ENCODE measurements around the gene PLCD1. TPM values are rescaled to one million over a fixed set of nuclear protein-coding genes. Genes with fewer than 3 reads are reported as not detected.

PLCD1 gene
- total RNA-seq, 4 donors from 2014 or later, result 43.8 to 48.6 (median 48.0) TPM

DNA sequence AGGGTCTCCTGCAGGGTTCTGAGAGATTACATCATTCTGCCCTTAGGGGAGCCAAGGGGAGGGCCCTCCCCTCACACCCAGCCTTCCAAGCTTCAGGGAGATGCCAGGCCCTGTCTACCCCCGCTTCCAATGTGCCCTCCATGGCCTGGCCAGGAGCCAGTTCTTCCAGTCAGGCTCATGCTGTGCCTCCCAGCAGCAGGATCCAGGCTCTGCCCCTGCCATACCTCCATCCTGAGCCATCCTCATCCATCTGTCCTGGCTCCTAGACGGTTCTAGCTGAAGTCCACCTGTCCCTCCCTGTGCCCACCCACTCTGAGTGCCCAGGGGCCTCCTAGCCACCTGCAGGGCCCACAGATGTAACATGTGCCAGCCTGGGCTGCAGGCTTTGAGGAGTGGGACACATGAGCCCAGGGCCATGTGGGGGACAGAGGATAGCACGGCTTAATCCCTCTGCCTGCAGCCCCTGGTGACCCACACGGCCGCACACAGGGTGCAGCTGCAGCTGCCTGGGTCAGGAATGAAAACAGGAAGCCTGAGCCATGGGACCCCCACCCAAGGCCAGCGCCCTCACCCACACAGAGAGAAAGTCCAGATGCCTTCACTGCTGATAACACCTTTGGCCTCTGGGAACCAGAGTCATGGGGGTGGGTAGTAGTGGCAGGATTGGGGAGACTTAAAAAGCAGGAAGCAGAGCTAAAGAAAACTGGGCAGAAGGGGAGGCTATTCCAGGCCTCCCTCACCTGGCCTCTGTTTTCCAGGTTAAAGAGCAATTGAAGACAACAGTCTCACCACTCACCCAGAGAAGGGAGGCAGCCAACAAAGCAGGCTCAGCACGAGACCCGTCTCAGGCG, 11.8 kb downstream of the PLCD1 start:
- H3K27ac ChIP-seq, result no peak overlapping the region

DNA sequence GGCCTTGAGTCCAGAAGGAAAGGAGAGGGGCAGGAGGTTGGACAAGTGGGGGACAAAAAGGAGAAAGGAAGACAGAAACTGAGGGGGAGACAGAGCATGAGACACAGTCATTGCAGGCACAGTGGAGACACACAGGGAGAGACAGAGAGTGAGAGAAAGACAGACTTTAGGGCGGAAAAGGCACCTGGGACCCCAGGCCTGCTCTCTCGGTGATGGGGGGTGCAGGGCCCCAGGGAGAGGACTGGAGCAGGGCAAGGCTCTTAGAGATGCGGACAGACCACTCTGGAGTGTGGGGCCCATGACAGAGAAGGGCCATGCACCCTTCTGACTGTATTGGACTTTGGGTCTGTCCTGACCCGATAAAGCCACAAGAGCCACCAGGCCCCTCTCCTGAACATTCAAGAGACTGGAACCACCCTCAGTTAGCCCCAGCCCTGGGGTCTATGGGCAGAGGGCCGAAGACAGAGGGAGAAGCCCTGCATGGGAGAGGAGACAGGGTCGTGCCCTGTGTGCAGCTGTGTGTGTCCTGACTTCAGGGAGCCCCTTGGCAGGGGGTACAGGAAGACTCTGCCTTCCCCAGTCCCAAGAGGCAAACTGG, 12.5 kb downstream of the PLCD1 start:
- Histone ChIP-seq H3K27ac (no peak overlapping the region), H3K4me1 (peaks cover 0 to 2% (median 0%) of the 10 kb centered on the region in 4 donors), H3K36me3 (peaks cover 0 to 76% (median 20%) of the 10 kb centered on the region in 3 donors), H3K4me3 (no peak overlapping the region), H3K27me3 (no peaks in the 10 kb centered on the region), H3K9me3 (peaks cover 0 to 8% (median 0%) of the 10 kb centered on the region in 4 donors)
- TF ChIP-seq, protein P1, sequence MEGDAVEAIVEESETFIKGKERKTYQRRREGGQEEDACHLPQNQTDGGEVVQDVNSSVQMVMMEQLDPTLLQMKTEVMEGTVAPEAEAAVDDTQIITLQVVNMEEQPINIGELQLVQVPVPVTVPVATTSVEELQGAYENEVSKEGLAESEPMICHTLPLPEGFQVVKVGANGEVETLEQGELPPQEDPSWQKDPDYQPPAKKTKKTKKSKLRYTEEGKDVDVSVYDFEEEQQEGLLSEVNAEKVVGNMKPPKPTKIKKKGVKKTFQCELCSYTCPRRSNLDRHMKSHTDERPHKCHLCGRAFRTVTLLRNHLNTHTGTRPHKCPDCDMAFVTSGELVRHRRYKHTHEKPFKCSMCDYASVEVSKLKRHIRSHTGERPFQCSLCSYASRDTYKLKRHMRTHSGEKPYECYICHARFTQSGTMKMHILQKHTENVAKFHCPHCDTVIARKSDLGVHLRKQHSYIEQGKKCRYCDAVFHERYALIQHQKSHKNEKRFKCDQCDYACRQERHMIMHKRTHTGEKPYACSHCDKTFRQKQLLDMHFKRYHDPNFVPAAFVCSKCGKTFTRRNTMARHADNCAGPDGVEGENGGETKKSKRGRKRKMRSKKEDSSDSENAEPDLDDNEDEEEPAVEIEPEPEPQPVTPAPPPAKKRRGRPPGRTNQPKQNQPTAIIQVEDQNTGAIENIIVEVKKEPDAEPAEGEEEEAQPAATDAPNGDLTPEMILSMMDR (IDR thresholded peaks at IDR 0.05), result no peak
- TF ChIP-seq POLR2A (IDR thresholded peaks at IDR 0.05) (no peak), EP300 (IDR thresholded peaks at IDR 0.05) (no peak)
- no peak for DNase-seq (ENCODE audit: low spot score in 2 of 2)
- 60 to 86% methylated on average over 6 of the region's 6 CpGs for WGBS, 2 donors

More for the DNA sequence above, 11.8 kb downstream of the PLCD1 start:
- DNase-seq (ENCODE audit: low spot score in 2 of 2), result peak in 1 of 2 donors; percentile 0
- WGBS, 2 donors, result 70 to 78% methylated on average over 9 of the region's 9 CpGs
- TF ChIP-seq POLR2A (IDR thresholded peaks at IDR 0.05), result no peak
- no peak for TF ChIP-seq EP300 (IDR thresholded peaks at IDR 0.05)
- TF ChIP-seq, protein P1 (IDR thresholded peaks at IDR 0.05), result no peak
- Histone ChIP-seq H3K4me3 (no peak overlapping the region), H3K9me3 (peaks cover 0 to 8% (median 0%) of the 10 kb centered on the region in 4 donors), H3K27me3 (no peaks in the 10 kb centered on the region), H3K4me1 (peaks cover 0 to 9% (median 0%) of the 10 kb centered on the region in 4 donors), H3K36me3 (peaks cover 0 to 73% (median 20%) of the 10 kb centered on the region in 3 donors)

DNA sequence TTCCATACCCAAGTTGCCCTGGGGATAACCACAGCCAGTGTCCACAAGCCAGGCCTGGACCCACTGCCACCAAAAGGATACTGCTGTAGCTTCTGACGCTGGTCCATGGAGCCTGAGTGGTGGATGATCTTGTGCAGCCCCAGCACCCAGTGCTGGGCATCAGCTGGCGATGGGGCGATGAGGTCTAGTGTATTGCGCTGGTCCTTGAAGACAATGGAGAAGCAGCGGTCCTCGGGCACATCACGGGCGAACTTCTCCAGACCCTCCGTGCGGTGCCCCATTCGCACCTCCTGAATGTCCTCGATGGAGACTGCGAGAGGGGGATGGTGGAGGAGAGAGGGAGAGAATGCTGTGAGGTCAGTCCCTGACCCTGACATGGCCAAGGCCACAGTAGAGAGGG, 13.0 kb downstream of the PLCD1 start:
- Histone ChIP-seq H3K4me3 (no peak overlapping the region), H3K27me3 (no peaks in the 10 kb centered on the region), H3K4me1 (no peaks in the 10 kb centered on the region), H3K36me3 (peaks cover 0 to 80% (median 20%) of the 10 kb centered on the region in 3 donors), H3K27ac (no peak overlapping the region), H3K9me3 (peaks cover 0 to 8% (median 0%) of the 10 kb centered on the region in 4 donors)
- no peak for DNase-seq (ENCODE audit: low spot score in 2 of 2)
- 98% methylated on average over 13 of the region's 13 CpGs for WGBS, 2 donors
- no peak for TF ChIP-seq EP300 (IDR thresholded peaks at IDR 0.05)
- TF ChIP-seq, protein P1 (IDR thresholded peaks at IDR 0.05), result no peak
- no peak for TF ChIP-seq POLR2A (IDR thresholded peaks at IDR 0.05)

DNA sequence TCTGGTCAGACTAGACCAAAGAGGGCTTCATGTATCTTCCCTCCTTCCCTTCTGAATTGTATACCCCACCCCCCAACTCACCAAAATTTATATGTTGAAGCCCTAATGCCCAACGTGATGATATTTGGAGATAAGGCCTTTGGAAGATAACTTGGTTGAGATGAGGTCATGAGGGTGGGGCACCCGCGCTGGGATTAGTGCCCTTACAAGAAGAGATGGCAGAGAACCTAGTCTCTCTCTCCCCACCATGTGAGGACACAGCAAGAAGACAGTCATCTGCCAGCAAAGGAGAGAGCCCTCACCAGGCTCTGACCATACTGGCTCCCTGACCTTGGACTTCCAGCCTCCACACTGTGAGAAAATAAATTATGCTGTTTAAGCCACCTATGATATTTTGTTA, 13.5 kb downstream of the PLCD1 start:
- no peaks in the 10 kb centered on the region for H3K4me1 ChIP-seq
- H3K4me3 ChIP-seq, result no peak overlapping the region
- H3K9me3 ChIP-seq, result peaks cover 0 to 8% (median 0%) of the 10 kb centered on the region in 4 donors
- H3K27ac ChIP-seq, result no peak overlapping the region
- peaks cover 0 to 84% (median 20%) of the 10 kb centered on the region in 3 donors for H3K36me3 ChIP-seq
- no peak for DNase-seq (ENCODE audit: low spot score in 2 of 2)
- H3K27me3 ChIP-seq, result no peaks in the 10 kb centered on the region
- WGBS, 2 donors, result 91 to 96% methylated on average over 3 of the region's 3 CpGs
- TF ChIP-seq, protein P1 (IDR thresholded peaks at IDR 0.05), result no peak
- TF ChIP-seq POLR2A (IDR thresholded peaks at IDR 0.05) (no peak), EP300 (IDR thresholded peaks at IDR 0.05) (no peak)

DNA sequence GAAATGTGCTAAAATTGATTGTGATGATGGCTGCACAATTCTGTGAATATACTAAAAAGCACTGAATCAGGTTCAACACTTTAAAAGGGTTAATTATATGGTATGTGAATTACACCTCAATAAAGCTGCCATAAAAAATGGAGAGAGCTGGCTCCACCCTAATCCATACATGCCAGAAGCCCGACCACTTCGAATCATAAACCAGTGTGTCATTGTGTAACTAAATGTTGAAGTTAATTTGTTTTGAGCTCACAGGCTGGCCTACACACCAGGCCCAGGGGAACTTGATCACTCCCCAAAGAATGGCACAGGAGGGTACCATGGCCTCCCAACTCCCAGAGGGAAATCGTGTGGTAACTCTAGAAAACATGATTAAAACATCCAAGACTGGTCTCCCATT, 14.0 kb downstream of the PLCD1 start:
- H3K9me3 ChIP-seq, result peaks cover 0 to 8% (median 0%) of the 10 kb centered on the region in 4 donors
- no peaks in the 10 kb centered on the region for H3K27me3 ChIP-seq
- H3K4me3 ChIP-seq, result no peak overlapping the region
- TF ChIP-seq, protein P1 (IDR thresholded peaks at IDR 0.05), result no peak
- 65 to 81% methylated on average over 3 of the region's 3 CpGs for WGBS, 2 donors
- no peak for DNase-seq (ENCODE audit: low spot score in 2 of 2)
- peaks cover 0 to 88% (median 20%) of the 10 kb centered on the region in 3 donors for H3K36me3 ChIP-seq
- no peaks in the 10 kb centered on the region for H3K4me1 ChIP-seq
- H3K27ac ChIP-seq, result no peak overlapping the region
